Kidney capillary endothelial cell (primary cell): ENCODE measurements around the gene GPR42.
A peak's percentile ranks its signal among the peaks of the same experiment; 100 is the strongest.
"Not testable (repeated sequence)": the region's sequence is repeated elsewhere in the genome, so short reads cannot be mapped to it uniquely, and the experiment has no call there.

ENCODE experiments used
- DNase-seq: peaks from one replicate; pipeline ENCODE4 v3.0.0-alpha.2; 2018; ENCODE audit warnings: low spot score

The GPR42 gene

DNA sequence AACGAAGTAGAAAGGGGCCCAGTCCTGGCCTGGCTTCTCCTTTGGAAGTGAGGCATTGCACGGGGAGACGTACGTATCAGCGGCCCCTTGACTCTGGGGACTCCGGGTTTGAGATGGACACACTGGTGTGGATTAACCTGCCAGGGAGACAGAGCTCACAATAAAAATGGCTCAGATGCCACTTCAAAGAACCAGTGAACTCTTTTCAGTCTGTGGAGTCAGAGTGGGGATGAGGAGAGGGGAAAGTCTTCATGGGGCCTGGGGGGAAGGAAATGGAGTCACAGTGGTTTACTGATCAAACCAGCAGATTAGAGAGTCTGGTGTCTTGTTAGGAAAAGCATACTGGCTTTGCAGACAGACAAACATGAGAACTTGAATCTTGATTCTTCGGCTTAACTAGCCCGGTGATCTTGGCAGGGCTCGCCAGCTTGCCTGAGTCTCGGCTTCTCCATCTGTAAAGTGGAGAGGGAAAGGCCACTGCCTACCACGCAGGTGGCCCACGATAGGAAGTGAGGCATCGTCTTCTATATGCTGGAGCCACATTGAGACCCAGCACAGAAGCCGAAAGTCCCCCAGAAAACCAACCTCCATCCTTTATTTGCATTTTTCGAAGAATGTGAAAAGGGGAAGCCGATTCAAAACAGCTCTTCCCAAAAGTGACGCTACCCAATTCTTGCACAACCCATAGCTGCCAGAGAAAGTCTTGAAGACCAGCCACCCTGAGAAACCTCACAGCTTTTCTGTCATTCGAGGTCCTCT is 23.5 kb upstream of the GPR42 start, which contains the start of gene FFAR1:
Gene FFAR1 (plus strand): TSS at position 732 of the 759 bp plus-strand sequence. CDS start 3,650 bp downstream, outside the sequence.
- DNase-seq, result no peak

DNA sequence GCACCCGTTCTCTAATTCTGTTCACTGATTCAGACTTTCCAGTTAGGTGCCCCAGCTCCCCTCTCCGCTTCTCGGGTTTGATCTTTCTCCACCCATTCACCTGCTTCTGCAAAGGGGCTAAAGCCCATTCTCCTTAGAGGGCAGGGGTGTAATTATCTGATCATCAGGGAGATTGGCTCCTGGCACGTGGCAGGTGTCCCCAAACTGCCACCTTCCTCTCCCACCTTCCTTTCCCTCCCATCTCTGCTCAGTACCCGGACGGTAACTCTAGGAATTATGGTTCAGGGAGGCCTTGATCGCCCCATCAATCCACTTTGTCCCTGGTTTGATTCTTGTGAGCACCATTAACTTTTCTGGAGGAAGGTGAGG is 23.0 kb upstream of the GPR42 start:
- DNase-seq, result no peak

DNA sequence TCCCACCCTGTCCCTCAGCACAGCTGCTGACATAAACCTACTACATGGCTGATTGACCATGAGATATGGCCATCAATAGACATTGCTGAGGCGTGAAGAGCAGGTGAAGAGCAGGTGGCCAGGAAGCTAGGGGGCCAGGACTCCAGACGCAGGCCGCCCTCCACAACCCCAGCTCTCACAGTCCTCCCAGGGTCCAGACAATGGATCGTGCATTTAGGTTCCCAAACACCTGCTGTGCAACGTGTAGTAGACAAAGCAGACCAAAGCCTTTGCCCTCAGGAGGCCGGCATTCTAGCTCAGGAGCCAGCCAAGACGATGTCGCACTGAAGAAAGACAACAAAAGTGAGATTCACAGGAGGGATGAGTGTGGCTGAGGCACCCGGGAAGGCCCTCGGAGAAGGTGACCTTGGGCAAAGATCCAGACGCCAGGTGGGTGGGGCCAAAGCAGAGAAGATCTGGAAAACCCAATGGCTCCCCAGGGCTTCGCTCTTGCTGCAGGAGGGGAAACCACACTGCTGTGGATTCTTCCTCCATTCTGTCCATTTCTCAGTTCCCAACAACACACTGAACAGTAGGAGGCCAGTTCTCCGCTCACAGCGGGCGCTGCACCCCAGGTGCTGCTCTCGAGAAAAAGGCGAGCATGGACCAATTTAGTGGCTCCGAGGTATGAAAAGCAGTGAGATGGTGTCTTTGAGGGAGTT is 21.8 kb upstream of the GPR42 start:
- no peak for DNase-seq

DNA sequence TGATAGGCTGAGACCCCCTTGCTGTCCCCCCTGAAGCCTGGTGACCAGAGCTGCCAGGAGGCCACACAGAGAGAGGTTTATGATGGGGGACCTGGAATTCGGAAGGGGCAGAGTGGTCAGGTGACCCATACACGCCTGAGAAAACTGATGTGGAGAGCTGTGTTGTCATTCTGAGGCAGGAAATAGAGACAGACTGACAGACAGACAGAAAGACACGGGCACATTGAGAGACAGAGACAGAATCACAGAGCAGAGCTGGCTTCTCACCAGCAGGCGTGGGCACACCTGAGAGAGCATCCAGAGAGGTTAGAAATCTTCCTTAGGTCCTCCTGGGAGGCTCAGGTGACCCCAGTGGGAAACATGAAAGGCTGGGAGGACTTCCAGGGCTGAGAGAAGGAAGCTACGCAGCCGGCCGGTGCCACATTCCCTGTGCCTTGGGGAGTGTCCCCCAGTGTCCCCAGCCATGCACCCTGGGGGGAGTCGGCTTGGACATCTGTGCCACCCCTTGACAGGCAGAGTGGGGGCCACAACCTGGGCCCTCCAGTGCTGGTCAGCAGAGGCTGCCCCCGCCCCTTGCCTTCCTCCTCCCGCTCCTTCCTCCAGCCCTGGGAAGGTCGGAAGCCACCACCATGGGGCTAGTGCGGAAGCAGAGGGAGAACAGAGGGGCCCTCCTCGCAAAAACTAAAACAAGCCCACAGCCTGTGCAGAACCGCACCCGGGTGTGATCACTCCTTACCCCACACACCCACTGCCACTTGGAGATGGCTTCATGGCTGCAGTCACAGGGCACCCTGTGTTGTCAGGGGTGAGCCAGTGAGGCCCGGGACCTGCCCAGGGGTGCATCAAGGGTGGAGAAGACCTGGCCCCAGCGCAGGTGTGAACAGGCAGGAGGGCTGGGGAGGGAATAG is 21.0 kb upstream of the GPR42 start:
- no peak for DNase-seq

DNA sequence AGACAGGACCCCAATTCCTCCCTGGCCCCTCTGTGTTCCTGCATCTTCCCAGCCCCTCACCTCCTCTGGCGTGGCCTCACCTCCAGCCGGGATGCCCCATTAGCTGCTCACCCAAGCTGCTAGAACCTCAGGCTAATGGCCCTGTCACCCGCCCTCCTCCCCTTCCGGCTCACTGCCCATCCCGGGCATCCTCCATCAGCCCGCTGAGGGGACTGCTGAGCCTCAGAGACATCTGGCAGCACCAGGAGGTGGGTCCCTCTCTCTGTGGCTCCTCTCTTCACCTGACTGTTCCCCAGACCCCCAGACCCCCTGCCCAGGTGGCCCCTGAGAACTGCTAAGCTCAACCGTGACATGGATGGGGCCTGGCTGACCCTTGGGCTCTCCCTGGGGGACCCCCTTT is 20.3 kb upstream of the GPR42 start:
- DNase-seq, result no peak

DNA sequence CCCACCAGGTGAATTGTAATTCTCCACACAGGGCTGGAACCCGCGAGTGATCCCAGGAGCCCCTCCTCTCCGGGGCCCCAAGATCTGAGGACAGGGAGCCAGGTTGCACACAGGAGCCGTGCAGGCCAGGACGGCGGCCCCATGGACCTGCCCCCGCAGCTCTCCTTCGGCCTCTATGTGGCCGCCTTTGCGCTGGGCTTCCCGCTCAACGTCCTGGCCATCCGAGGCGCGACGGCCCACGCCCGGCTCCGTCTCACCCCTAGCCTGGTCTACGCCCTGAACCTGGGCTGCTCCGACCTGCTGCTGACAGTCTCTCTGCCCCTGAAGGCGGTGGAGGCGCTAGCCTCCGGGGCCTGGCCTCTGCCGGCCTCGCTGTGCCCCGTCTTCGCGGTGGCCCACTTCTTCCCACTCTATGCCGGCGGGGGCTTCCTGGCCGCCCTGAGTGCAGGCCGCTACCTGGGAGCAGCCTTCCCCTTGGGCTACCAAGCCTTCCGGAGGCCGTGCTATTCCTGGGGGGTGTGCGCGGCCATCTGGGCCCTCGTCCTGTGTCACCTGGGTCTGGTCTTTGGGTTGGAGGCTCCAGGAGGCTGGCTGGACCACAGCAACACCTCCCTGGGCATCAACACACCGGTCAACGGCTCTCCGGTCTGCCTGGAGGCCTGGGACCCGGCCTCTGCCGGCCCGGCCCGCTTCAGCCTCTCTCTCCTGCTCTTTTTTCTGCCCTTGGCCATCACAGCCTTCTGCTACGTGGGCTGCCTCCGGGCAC is 19.3 kb upstream of the GPR42 start:
- no peak for DNase-seq

DNA sequence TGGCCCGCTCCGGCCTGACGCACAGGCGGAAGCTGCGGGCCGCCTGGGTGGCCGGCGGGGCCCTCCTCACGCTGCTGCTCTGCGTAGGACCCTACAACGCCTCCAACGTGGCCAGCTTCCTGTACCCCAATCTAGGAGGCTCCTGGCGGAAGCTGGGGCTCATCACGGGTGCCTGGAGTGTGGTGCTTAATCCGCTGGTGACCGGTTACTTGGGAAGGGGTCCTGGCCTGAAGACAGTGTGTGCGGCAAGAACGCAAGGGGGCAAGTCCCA is 18.8 kb upstream of the GPR42 start:
- no peak for DNase-seq

DNA sequence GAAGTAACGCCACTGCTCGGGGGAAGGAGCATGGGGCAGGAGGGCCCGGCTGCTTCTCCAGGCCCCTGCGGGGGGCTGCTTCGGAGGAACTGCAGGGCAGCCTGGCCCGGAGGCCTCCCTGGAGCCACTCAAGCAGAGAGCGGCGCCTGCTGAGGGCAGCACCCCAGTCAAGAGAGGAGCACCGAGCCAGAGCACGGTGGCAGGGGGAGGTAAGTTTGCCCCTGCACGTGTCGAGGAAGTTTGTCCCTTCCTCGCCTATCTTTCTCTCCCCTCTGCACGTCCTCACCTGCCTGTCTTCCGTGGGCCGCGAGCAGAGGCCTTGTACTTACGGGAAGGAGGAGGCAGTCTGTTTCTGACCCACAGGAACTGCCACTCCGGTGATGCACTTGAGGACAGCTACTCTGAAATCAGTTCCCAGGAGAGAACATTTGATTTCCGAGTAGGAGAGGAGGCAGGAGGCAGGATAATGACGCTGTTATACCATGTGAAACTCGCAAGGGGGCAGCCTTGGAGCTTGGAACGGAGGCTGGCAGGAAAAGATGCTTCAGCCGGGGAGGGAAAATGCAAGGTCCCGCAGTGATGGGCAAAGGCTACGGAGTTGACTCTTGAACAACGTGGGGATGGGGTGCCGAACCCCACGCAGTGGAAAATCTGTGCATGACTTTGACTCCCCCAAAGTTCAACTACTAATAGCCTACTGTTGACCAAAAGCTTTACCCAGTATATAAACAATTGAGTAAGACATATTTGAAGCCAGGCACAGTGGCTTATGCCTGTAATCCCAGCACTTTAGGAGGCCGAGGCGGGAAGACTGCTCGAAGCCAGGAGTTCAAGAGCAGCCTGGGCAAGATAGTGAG is 18.2 kb upstream of the GPR42 start:
- peak; percentile 70 for DNase-seq

DNA sequence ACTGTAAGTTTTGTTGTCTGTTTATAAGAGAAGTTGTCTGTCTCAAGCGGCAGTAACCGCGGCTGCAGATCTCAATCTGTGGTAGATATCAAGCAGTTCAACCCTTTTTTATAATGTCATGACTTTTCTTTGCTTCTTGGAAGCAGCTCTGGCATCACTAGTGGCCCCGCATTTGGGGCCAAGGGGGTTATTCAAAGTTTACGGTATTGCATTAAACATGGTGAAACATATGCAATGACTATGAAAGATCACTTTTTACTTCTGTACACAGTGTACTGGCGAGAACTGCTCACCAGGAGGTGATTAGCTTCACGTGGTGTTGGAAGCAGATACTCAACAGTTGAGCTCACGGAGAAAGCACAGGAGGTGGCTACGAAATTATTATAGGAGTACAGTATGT is 17.2 kb upstream of the GPR42 start:
- DNase-seq, result no peak

DNA sequence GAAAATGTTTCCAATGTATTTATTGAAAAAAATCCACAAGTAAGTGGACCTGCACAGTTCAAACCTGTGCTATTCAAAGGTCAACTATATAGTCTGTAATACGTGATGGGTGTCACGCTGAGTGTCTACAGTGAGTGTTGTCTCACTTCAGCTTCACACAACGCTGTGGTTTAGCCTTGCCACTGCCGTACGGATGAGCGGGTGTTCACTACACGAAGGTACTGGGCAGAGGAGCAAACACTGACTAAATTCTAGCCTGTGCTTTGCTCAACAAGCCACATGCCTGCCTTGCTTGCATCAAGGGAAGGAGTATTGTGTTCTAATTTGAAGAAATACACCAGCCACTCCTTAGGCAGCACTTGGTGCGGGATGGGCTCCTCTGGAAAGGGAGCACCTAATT is 16.0 kb upstream of the GPR42 start:
- no peak for DNase-seq

DNA sequence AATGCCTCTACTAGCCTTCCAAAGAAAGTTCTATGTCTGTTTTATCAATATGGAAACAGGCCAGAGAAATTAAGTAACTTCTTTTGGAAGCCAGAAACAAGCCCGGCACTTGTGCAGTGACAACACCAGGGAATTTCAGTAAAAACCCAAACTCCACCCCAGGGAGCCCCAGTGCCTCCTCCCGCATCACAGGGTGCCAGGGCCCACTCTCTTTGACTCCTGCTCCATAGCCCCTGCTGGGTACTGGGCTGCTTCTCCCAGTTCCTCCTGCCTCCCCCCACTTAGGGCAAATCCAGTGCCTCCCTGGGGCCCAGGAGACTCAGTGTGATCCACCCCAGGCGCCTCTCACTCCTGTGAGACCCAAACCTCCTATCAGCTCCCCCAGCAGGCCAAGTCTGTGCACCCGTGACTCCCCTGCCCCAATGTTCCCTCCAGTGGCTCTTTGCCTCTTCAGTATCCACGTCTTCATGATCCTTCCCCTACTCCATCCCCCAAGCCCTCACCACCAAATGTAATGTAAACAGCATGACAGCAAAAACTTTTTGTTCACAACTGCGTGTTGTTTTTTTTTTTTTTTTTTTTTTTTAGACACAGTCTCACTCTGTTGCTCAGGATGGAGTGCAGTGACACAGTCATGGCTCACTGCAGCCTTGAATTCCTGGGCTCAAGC is 14.9 kb upstream of the GPR42 start:
- DNase-seq, result no peak

DNA sequence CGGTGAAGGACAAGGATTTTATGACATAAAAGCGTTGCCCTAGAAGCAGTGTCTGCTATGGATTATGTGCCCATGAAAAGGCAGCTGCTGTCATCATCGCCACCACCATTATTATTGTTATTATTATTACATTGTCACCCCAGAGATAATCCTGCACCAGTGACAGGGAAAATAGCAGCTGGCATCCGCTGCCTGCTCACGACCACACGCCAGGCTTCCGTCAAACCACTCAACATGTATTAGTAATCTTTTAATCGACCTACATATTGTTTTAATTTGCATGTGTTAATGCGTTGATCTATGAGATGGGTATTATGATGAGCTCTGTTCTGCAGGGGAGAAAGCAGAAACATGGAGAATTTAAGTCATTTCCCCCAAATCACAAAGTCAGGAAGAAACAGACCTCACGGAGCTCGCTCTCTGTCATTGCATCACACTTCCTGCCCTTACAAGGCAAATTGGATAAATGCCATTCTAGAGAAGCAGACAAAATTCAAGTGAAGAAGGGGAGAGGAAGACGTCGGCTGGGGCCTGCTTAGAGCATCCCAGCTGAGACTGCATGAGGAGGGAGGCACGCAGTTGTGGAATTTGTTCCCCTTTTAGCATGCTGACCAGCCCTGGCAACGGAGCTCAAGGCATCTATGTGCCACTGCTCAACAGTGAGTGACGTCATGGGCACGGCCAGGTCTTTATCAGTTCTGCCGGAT is 12.8 kb upstream of the GPR42 start, which contains the start of gene FFAR3:
Gene FFAR3 (plus strand): TSS at position 594 of the 707 bp plus-strand sequence. CDS start 431 bp downstream, outside the sequence.
- peak; percentile 55 for DNase-seq

DNA sequence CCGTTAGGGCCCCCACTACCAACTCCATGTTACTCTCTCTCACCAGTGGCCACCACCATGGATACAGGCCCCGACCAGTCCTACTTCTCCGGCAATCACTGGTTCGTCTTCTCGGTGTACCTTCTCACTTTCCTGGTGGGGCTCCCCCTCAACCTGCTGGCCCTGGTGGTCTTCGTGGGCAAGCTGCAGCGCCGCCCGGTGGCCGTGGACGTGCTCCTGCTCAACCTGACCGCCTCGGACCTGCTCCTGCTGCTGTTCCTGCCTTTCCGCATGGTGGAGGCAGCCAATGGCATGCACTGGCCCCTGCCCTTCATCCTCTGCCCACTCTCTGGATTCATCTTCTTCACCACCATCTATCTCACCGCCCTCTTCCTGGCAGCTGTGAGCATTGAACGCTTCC is 12.0 kb upstream of the GPR42 start:
- DNase-seq, result not testable (repeated sequence)

DNA sequence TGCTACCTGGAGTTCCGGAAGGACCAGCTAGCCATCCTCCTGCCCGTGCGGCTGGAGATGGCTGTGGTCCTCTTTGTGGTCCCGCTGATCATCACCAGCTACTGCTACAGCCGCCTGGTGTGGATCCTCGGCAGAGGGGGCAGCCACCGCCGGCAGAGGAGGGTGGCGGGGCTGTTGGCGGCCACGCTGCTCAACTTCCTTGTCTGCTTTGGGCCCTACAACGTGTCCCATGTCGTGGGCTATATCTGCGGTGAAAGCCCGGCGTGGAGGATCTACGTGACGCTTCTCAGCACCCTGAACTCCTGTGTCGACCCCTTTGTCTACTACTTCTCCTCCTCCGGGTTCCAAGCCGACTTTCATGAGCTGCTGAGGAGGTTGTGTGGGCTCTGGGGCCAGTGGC is 11.5 kb upstream of the GPR42 start:
- not testable (repeated sequence) for DNase-seq

DNA sequence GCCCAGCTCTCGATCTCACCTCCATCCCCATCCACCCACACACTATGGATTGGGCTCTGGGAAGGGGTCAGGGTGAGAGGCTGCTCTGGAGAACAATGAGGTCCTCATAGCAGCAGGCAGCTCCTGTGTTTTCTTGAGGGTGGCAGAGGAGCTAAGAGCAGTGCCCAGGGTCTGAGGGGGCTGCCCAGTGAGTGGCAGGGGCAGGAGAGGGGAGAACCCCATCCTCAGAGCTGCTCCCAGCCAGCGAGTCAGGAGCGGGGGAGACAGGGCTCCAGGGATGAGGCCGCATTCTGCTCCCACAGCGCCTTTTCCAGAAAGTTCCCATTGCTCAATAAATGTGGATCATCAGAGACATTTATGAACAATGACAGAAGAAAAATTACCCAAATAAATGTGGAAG is 10.8 kb upstream of the GPR42 start:
- DNase-seq, result not testable (repeated sequence)

DNA sequence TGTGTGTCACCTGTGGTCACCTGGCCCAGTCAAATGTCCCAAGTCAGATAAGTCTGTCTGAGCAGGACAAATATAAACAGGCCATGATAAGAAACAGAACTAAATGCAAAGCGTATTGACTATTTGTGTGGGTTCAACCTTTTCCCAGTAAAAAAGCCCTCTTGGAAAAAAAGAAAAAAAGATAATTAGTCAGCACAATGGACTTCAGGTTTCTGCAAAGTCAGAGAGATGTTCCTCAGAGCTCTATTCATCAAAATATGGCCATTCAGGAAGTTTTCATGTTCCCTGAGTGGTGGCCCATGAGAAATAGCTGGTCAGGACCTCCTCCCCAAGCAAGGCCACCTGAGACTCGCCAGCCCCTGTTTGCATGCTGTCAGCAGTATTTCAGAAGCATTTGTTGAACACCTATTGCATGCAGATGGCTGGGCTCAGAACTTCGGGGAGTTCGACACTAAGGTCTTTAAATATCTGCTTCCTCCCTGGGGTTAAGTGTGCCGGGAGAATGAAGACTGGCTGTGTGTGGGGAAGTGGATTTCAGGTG is 9.9 kb upstream of the GPR42 start:
- no peak for DNase-seq

DNA sequence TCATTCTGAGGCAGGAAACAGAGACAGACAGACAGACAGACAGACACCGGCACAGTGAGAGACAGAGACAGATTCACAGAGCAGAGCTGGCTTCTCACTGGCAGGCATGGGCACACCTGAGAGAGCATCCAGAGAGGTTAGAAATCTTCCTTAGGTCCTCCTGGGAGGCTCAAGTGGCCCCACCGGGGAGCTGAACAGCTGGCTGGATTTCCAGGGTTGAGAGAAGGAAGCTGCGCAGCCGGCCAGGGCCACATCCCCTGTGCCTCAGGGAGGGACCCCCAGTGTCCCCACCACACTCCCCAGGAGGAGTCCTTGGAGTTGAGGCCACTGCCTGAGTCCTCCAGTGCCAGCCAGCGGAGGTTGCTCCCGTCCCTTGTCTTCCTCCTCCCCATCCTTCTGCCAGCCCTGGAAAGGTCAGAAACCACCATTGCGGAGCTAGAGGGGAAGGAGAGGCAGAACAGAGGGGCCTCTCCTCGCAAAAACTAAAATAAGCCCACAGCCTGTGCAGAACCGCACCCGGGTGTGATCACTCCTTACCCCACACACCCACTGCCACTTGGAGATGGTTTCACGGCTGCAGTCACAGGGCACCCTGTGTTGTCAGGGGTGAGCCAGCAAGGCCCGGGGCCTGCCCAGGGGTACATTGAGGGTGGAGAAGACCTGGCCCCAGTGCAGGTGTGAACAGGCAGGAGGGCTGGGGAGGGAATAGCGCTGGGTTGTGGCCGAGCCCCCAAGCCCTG is 8.4 kb upstream of the GPR42 start:
- no peak for DNase-seq

DNA sequence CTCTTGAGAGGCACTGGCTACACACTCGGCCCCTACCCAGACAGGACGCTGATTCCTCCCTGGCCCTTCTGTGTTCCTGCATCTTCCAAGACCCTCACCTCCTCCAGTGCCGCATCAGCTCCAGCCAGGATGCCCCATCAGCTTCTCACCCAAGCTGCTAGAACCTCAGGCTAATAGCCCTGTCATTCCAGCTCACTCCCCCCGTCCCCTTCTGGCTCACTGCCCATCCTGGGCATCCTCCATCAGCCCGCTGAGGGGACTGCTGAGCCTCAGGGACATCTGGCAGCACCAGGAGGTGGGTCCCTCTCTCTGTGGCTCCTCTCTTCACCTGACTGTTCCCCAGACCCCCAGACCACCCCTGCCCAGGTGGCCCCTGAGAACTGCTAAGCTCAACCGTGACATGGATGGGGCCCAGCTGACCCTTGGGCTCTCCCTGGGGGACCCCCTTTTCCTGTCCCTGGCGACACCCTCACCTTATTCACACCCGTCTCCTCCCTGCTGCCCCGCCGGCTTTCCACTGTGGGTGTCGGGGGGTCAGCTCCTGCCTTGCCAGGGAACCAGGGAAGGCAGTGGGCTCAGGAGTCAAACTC is 7.8 kb upstream of the GPR42 start:
- DNase-seq, result no peak
